CD8-positive, alpha-beta memory T cell (primary cell): ENCODE results near the gene ZBTB32. TPM values are rescaled to one million over a fixed set of nuclear protein-coding genes. Genes with fewer than 3 reads are reported as not detected.

Experiments used
- CTCF ChIA-PET: fragments of 350-600 bp; sonication (Branson Sonifier 250); formaldehyde crosslinking; loops from one replicate; lab custom pipeline; 2021; ENCODE audit warnings: antibody characterized with exemption; lab: Charles Lee
- POLR2A ChIA-PET: fragments of 350-600 bp; sonication (Branson Sonifier 250); formaldehyde crosslinking; loops from one replicate; lab custom pipeline; 2021; ENCODE audit warnings: antibody characterized with exemption; lab: Charles Lee
- DNase-seq, 5 donors: peaks; one replicate each; pipeline versions ENCODE4 v3.0.0 to v3.0.0-alpha.2; 2020 to 2022; ENCODE audit warnings: mixed read lengths in 1 of 5
- H3K27ac ChIP-seq: one replicate; pipeline ENCODE4 v1.7.0; 2013; ENCODE audit warnings: low read depth, mild to moderate bottlenecking, low read length, moderate library complexity
- H3K27me3 ChIP-seq: 2 replicates; pipeline ENCODE4 v1.7.0; 2013; ENCODE audit warnings: low read length, mild to moderate bottlenecking; ENCODE audit not compliant: insufficient read depth, poor library complexity, severe bottlenecking
- H3K36me3 ChIP-seq: 2 replicates; pipeline ENCODE4 v1.7.0; 2013; ENCODE audit warnings: mild to moderate bottlenecking, low read length, moderate library complexity; ENCODE audit not compliant: insufficient read depth
- H3K4me1 ChIP-seq: 2 replicates; pipeline ENCODE4 v1.7.0; 2013; ENCODE audit warnings: mild to moderate bottlenecking, low read length, moderate library complexity; ENCODE audit not compliant: insufficient read depth
- H3K4me3 ChIP-seq: 2 replicates; pipeline ENCODE4 v1.7.0; 2013; ENCODE audit warnings: mild to moderate bottlenecking, low read length
- H3K9me3 ChIP-seq: 2 replicates; pipeline ENCODE4 v1.7.0; 2013; ENCODE audit warnings: mild to moderate bottlenecking, low read length
- H3K27ac Mint-ChIP-seq, 8 donors: one replicate each; pipeline ENCODE4 v1.8.0; 2020 to 2021; ENCODE audit warnings: mixed read lengths in 8 of 8, mild to moderate bottlenecking in 6 of 8, inconsistent platforms in 3 of 8, moderate library complexity in 3 of 8
- H3K27me3 Mint-ChIP-seq, 2 donors: one replicate each; pipeline ENCODE4 v1.8.0; 2020 to 2021; ENCODE audit warnings: mixed read lengths in 2 of 2, mild to moderate bottlenecking in 1 of 2, moderate library complexity in 1 of 2
- H3K36me3 Mint-ChIP-seq, 3 donors: one replicate each; pipeline ENCODE4 v1.8.0; 2020 to 2021; ENCODE audit warnings: mixed read lengths in 3 of 3, inconsistent platforms in 1 of 3, mild to moderate bottlenecking in 1 of 3
- H3K4me1 Mint-ChIP-seq, 3 donors: one replicate each; pipeline ENCODE4 v1.8.0; 2020 to 2021; ENCODE audit warnings: mixed read lengths in 3 of 3, inconsistent platforms in 1 of 3, mild to moderate bottlenecking in 1 of 3
- H3K4me3 Mint-ChIP-seq, 7 donors: one replicate each; pipeline ENCODE4 v1.8.0; 2020 to 2021; ENCODE audit warnings: mixed read lengths in 7 of 7, mild to moderate bottlenecking in 6 of 7, moderate library complexity in 4 of 7, inconsistent platforms in 2 of 7
- H3K9me3 Mint-ChIP-seq, 5 donors: one replicate each; pipeline ENCODE4 v1.8.0; 2020 to 2022; ENCODE audit warnings: mixed read lengths in 5 of 5, mild to moderate bottlenecking in 3 of 5, moderate library complexity in 2 of 5, inconsistent platforms in 1 of 5
- polyA plus RNA-seq: library from polyadenylated mRNA; unstranded; fragments of 300-500 nt; fragmentation: Illumina TruSeq; gene quantifications from one replicate; pipeline ENCODE4 v1.2.3, GENCODE V29; 2021
- total RNA-seq, 2 experiments: library from RNA; stranded (reverse); gene quantifications; one replicate each; pipeline ENCODE4 v1.2.3, GENCODE V29; 2021

ZBTB32 gene
- total and polyA plus RNA-seq, 3 experiments from 2014 or later = 0.77 to 225 (median 223) TPM

DNA sequence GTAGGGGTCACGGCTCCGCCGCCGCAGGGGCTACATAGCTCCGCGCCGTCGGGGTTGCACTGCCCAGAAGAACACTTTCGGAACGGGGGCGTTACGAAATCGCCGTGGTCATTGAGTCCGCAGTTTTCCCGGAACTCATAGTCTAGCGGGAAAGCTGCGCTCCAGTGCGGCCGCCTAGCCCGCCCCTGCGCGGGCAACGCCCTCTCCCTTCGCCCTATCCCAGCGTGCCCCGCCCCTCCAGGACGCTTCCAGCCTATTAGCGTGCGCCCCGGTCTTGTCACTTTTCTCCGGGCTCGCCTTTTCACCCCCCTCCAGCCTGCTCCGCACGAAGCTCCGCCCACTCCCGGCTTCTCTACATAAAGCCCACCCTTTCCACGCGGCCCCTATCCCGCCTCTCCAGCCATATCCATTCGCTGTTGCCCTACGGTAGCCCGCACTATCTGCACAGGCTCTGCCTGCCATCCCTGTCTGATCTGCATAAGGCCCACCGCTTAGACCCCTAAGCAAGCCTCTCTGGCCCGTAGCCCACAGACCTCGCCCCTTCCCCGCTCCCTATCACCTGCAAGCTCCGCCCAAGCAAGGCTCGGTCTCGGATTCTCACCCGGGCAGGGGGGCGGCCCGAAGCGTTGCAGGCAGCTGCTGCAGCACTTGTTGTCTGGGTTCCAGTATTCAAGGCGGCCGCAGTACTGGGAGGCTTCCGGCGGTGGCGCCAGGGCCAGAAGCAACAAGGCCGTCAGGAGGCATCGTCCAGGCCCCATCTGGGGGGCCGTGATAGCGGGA, 36.3 kb downstream of the ZBTB32 start:
- Histone ChIP-seq H3K9me3 (no peaks in the 10 kb centered on the region), H3K4me3 (peak overlapping the region; percentile 98), H3K36me3 (peaks cover 17% of the 10 kb centered on the region), H3K4me1 (peaks cover 53% of the 10 kb centered on the region), H3K27ac (peak overlapping the region; percentile 72), H3K27me3 (no peaks in the 10 kb centered on the region)
- no peaks in the 10 kb centered on the region for H3K9me3 Mint-ChIP-seq
- H3K4me3 Mint-ChIP-seq = peak overlapping the region; percentile 86 to 98 (median 93)
- H3K36me3 Mint-ChIP-seq = peaks cover 0 to 57% (median 0%) of the 10 kb centered on the region in 3 donors
- no peaks in the 10 kb centered on the region for H3K27me3 Mint-ChIP-seq
- ChIA-PET POLR2A (interaction anchor here (0.6 to 1.5 kb wide), 9 partner anchors 8 to 518 kb away, joined by 3 to 7 read pairs (median 4); partner anchors contain the start of genes HSPB6, LIN37, POLR2I and TBCB), CTCF (interaction anchor here (1.1 to 1.5 kb wide), 6 partner anchors 11 to 190 kb away, joined by 3 to 5 read pairs (median 4); no protein-coding TSS in a partner anchor)
- peaks cover 35 to 70% (median 43%) of the 10 kb centered on the region in 3 donors for H3K4me1 Mint-ChIP-seq
- H3K27ac Mint-ChIP-seq = peak overlapping the region; percentile 79 to 97 (median 91)
- peak; percentile 92 to 96 (median 95) for DNase-seq

DNA sequence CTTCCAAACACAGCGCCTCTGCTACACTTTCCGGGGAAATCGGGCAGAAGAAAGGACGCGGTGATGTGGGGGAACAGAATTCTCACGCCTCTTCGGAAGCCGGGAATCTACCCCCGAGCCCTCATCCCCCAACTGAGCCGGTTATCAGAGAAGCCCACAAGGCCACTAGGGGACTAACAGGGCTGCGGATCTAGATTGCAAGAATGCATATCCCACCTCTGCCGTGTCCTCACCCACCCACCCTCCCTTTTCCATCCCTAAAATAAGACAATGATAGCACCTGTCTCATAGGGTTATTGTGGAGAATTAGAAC, 36.8 kb downstream of the ZBTB32 start:
- CTCF ChIA-PET = interaction anchor here (1.1 to 1.5 kb wide), 6 partner anchors 12 to 190 kb away, joined by 3 to 5 read pairs (median 4); no protein-coding TSS in a partner anchor
- no peaks in the 10 kb centered on the region for H3K27me3 Mint-ChIP-seq
- H3K36me3 ChIP-seq = peaks cover 17% of the 10 kb centered on the region
- no peaks in the 10 kb centered on the region for H3K9me3 ChIP-seq
- no peaks in the 10 kb centered on the region for H3K9me3 Mint-ChIP-seq
- H3K27ac ChIP-seq = peak overlapping the region; percentile 72
- POLR2A ChIA-PET = interaction anchor here (0.6 to 1.4 kb wide), 6 partner anchors 11 to 374 kb away, joined by 3 to 5 read pairs (median 4); partner anchors contain the start of genes HSPB6, POLR2I and TBCB
- H3K36me3 Mint-ChIP-seq = peaks cover 0 to 53% (median 0%) of the 10 kb centered on the region in 3 donors
- H3K4me3 ChIP-seq = peak overlapping the region; percentile 98
- no peaks in the 10 kb centered on the region for H3K27me3 ChIP-seq
- peak overlapping the region; percentile 79 to 99 (median 89) for H3K27ac Mint-ChIP-seq
- H3K4me1 ChIP-seq = peaks cover 58% of the 10 kb centered on the region
- peak in 1 of 5 donors; percentile 17 for DNase-seq
- H3K4me3 Mint-ChIP-seq = peak overlapping the region; percentile 86 to 98 (median 94)
- H3K4me1 Mint-ChIP-seq = peaks cover 41 to 75% (median 48%) of the 10 kb centered on the region in 3 donors

DNA sequence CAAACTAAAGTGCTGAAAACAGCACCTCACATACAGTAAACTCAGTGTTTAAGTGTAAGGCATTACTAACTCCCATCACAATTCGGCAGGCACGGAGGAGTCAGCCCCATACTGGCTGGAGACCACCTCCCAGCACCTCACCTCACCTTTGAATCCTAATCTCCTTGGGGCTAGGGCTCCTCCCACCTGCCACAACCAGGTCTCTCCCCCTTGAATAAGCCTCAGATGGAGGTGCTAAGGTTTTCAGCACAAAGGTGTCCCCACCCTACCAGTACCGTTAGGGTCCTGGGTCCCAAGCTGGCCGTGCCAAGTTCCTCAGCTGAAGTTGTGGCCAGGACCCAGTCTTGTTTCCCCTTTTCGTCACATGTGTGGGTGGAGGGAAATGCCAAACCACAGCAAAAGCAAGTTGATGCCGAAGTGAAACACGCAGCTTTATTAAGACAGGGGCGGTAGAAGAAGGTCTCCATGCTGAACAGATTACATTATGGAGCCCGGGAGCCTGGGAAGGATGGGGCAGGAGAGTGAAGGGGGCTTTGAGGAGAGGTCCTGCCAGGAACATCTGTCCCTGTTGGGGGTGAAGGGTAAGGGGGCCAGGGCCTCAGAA, 37.9 kb downstream of the ZBTB32 start, which contains the start of gene IGFLR1:
TSS of gene IGFLR1 (minus strand) at position 332 of the 604 bp plus-strand sequence. CDS start 1,272 bp downstream, outside the sequence.
- no peaks in the 10 kb centered on the region for H3K27me3 ChIP-seq
- Mint-ChIP-seq H3K4me1 (peaks cover 43 to 74% (median 51%) of the 10 kb centered on the region in 3 donors), H3K36me3 (peaks cover 0 to 42% (median 0%) of the 10 kb centered on the region in 3 donors), H3K27me3 (no peaks in the 10 kb centered on the region), H3K4me3 (peak within 1 kb of the TSS; percentile 86 to 100 (median 94)), H3K27ac (peak within 1 kb of the TSS; percentile 90 to 99 (median 96)), H3K9me3 (no peaks in the 10 kb centered on the region)
- ChIA-PET POLR2A (interaction anchor here (1.4 kb wide), 2 partner anchors 18 to 24 kb away, joined by 3 to 7 read pairs; no protein-coding TSS in a partner anchor), CTCF (no interaction called here)
- H3K9me3 ChIP-seq = no peaks in the 10 kb centered on the region
- peak within 1 kb of the TSS; percentile 69 for H3K27ac ChIP-seq
- DNase-seq = peak in 4 of 5 donors; percentile 49 to 78 (median 70)
- peak within 1 kb of the TSS; percentile 87 for H3K4me3 ChIP-seq
- H3K4me1 ChIP-seq = peaks cover 54% of the 10 kb centered on the region
- peaks cover 17% of the 10 kb centered on the region for H3K36me3 ChIP-seq

DNA sequence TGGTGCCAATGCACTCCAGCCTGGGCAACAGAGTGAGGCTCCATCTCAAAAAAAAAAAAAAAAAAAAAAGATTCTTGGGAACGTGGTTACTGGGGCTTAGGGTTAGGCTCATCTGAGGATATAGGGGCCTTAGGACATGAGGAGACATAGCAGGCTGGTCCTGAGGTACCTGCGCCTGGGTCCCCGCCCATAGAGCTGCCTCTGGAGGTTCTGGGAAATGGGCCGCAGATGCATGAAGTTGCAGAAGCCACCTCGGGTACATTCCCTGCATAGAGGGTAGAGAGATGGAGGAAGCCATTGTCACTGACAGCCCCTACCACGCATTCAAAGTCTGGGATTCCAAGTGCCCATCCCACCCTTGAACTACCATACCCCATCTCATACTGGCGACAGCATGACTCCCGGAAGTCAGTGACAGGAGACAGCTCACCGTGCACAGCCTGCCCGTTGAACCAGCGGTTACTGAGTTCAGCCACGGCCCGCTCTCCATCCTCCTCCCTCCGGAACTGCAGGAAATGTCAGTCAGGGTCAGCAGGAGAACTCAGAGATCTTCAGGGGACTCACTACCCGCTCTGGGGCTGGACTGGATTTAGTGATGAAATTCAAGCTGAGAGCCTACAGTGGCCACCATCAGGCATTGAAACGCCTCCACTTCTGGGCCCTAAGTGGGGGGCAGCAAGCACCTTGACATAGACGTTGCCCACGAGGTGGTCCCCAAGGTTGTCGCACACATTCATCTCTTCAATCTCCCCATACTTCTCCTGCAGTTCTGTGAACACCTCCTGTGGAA, 39.5 kb downstream of the ZBTB32 start:
- Histone ChIP-seq H3K27me3 (no peaks in the 10 kb centered on the region), H3K9me3 (no peaks in the 10 kb centered on the region), H3K4me1 (peaks cover 57% of the 10 kb centered on the region), H3K4me3 (peak overlapping the region; percentile 97), H3K27ac (peak overlapping the region; percentile 17), H3K36me3 (peaks cover 5% of the 10 kb centered on the region)
- POLR2A ChIA-PET = interaction anchor here (0.6 to 1.9 kb wide), 4 partner anchors 14 to 96 kb away, joined by 3 to 12 read pairs (median 3); partner anchors contain the start of genes COX6B1 and PROSER3
- Mint-ChIP-seq H3K27me3 (peaks cover 0 to 2% of the 10 kb centered on the region in 2 donors), H3K4me1 (peaks cover 53 to 78% (median 63%) of the 10 kb centered on the region in 3 donors), H3K9me3 (no peaks in the 10 kb centered on the region), H3K4me3 (peak overlapping the region; percentile 90 to 100 (median 98)), H3K27ac (peak overlapping the region; percentile 96 to 100 (median 99)), H3K36me3 (peaks cover 0 to 35% (median 0%) of the 10 kb centered on the region in 3 donors)
- no peak for DNase-seq
- CTCF ChIA-PET = interaction anchor here (0.7 to 1.3 kb wide), 3 partner anchors 16 to 59 kb away, joined by 3 read pairs; no protein-coding TSS in a partner anchor

DNA sequence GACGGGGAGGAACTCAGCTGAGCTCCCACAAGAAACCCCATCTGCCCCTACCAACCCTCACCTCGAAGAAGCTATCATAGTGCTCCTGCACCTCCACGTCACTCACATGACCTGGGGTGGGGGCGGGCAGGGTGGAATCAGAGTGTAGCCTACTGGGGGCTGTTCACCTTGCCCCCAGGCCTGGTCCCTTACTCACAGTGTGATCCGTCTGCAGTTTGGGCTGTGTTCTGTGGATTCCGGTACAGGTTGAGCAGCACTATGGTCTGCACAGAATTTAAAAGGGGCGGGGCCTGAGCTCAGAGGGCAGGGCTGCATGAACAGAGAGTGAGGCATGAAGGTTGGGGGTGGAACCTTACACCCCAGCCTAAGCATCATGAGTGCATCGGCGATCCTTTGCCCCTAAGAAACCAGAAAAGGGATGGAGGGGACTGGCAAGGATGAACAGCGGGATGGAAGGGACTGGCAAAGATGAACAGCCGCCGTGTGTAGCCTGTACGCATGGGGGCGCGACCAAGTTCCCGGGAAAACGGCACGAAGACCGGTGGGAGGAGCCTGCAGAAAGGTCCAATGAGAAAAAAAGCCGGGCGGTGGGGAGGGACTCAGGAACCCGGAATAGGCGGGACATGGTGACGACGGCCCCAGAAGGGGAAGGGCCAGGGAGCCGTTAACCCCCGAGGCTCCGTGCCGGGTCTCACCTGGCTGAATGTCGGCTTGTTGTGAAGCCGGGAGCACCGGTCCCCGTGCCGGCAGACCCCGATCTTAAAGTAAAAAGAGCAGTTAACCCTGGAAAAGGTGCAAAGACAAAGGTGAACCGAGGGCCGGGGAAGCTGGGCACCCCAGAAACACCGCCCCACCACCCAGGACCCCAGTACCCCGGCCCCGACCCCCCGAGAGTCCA, 40.3 kb downstream of the ZBTB32 start:
- H3K4me1 ChIP-seq = peaks cover 59% of the 10 kb centered on the region
- Mint-ChIP-seq H3K4me3 (peak overlapping the region; percentile 90 to 100 (median 98)), H3K9me3 (no peaks in the 10 kb centered on the region), H3K27ac (peak overlapping the region; percentile 96 to 100 (median 99)), H3K27me3 (peaks cover 0 to 2% of the 10 kb centered on the region in 2 donors), H3K4me1 (peaks cover 55 to 76% (median 67%) of the 10 kb centered on the region in 3 donors), H3K36me3 (peaks cover 0 to 33% (median 0%) of the 10 kb centered on the region in 3 donors)
- peak overlapping the region; percentile 97 for H3K4me3 ChIP-seq
- H3K9me3 ChIP-seq = no peaks in the 10 kb centered on the region
- no peaks in the 10 kb centered on the region for H3K27me3 ChIP-seq
- peak overlapping the region; percentile 100 for H3K27ac ChIP-seq
- H3K36me3 ChIP-seq = no peaks in the 10 kb centered on the region
- DNase-seq = peak; percentile 89 to 97 (median 94)
- ChIA-PET CTCF (interaction anchor here (0.7 to 1.3 kb wide), 4 partner anchors 16 to 60 kb away, joined by 3 read pairs; no protein-coding TSS in a partner anchor), POLR2A (interaction anchor here (0.6 to 1.9 kb wide), 9 partner anchors 13 to 529 kb away, joined by 3 to 12 read pairs (median 3); partner anchors contain the start of genes COX6B1, KMT2B and PROSER3)

DNA sequence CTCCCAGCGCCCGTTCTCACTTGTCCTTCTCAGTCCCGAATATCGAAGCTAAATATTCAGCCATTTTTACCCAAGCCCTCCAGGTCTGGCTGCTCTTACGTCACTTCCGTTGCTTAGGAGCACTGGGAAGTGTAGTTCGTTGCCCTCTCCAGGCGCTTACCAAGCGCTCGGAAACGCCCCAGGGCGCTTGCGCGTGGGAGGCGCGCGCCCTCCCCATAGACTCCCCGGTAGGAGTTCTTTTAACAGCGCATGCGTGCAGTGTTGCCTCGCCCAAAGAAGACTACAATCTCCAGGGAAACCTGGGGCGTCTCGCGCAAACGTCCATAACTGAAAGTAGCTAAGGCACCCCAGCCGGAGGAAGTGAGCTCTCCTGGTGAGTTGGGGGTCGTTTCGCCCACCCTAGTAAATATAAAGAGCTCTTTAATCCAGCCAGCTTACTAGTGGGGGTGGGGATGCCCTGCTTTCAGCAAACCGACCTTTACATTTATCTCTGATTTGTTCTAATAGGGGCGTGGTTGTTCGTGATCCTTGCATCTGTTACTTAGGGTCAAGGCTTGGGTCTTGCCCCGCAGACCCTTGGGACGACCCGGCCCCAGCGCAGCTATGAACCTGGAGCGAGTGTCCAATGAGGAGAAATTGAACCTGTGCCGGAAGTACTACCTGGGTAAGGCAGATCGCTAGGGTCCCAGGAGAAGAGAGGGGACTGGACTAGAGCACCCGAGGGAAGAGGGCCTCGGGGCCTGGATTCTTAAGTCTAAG, 41.1 kb downstream of the ZBTB32 start, which contains the start of the genes PSENEN and U2AF1L4:
TSS of gene PSENEN (plus strand) at position 324 of the 759 bp plus-strand sequence. CDS start at position 604, 280 bp downstream.
TSS of gene U2AF1L4 (minus strand) at position 91 of the 759 bp plus-strand sequence. CDS start at position 64, 27 bp downstream.
- H3K9me3 ChIP-seq = no peaks in the 10 kb centered on the region
- peaks cover 59% of the 10 kb centered on the region for H3K4me1 ChIP-seq
- CTCF ChIA-PET = interaction anchor here (0.8 to 1.0 kb wide), 2 partner anchors 8 to 31 kb away, joined by 3 read pairs; no protein-coding TSS in a partner anchor
- Mint-ChIP-seq H3K9me3 (no peaks in the 10 kb centered on the region), H3K36me3 (peaks cover 0 to 33% (median 0%) of the 10 kb centered on the region in 3 donors), H3K27ac (peak within 1 kb of the TSS; percentile 96 to 100 (median 99)), H3K4me3 (peak within 1 kb of the TSS; percentile 90 to 100 (median 98)), H3K27me3 (peaks cover 0 to 2% of the 10 kb centered on the region in 2 donors), H3K4me1 (peaks cover 55 to 72% (median 66%) of the 10 kb centered on the region in 3 donors)
- H3K27ac ChIP-seq = peak within 1 kb of the TSS; percentile 100
- peak; percentile 92 to 99 (median 98) for DNase-seq
- POLR2A ChIA-PET = interaction anchor here (0.6 to 1.9 kb wide), 6 partner anchors 25 to 530 kb away, joined by 3 to 12 read pairs (median 4); partner anchors contain the start of gene KMT2B
- no peaks in the 10 kb centered on the region for H3K36me3 ChIP-seq
- no peaks in the 10 kb centered on the region for H3K27me3 ChIP-seq
- peak within 1 kb of the TSS; percentile 97 for H3K4me3 ChIP-seq
